GM19463 (cell line): ENCODE measurements around the gene ANKRD65.
"Not testable (repeated sequence)": the region's sequence is repeated elsewhere in the genome, so short reads cannot be mapped to it uniquely, and the experiment has no call there.

Experiments
- ATAC-seq: cut with Tn5 transposase; IDR thresholded peaks from one replicate; pipeline ENCODE4 v1.9.1; 2021; ENCODE audit warnings: mild to moderate bottlenecking, moderate library complexity; ENCODE audit not compliant: unreplicated experiment

Gene ANKRD65

GRCh38 chr1:1399187-1399871, 21.7 kb downstream of the ANKRD65 start, which contains the start of gene CCNL2:
CCNL2 (minus strand) TSS chr1:1399335; CDS start chr1:1399306, 29 bp downstream.
- peak; percentile 96 for ATAC-seq

GRCh38 chr1:1398677-1399186, 22.3 kb downstream of the ANKRD65 start:
- peak; percentile 3 for ATAC-seq

- ATAC-seq: no peak
Measured at GRCh38 chr1:1397839-1398523, 23.1 kb downstream of the ANKRD65 start.

GRCh38 chr1:1395166-1395565, 25.9 kb downstream of the ANKRD65 start:
- no peak for ATAC-seq

GRCh38 chr1:1394116-1394515, 27.0 kb downstream of the ANKRD65 start:
- no peak for ATAC-seq

GRCh38 chr1:1393428-1393827, 27.6 kb downstream of the ANKRD65 start:
- no peak for ATAC-seq

- no peak for ATAC-seq
Measured at GRCh38 chr1:1393014-1393413, 28.1 kb downstream of the ANKRD65 start.

- no peak for ATAC-seq
Measured at GRCh38 chr1:1391225-1391624, 29.9 kb downstream of the ANKRD65 start.

- no peak for ATAC-seq
Measured at GRCh38 chr1:1390675-1391074, 30.4 kb downstream of the ANKRD65 start.

- ATAC-seq: no peak
Measured at GRCh38 chr1:1388078-1388472, 33.0 kb downstream of the ANKRD65 start.

- ATAC-seq: no peak
Measured at GRCh38 chr1:1387098-1388077, 33.7 kb downstream of the ANKRD65 start.

GRCh38 chr1:1385931-1386330, 35.1 kb downstream of the ANKRD65 start:
- no peak for ATAC-seq

GRCh38 chr1:1385339-1385738, 35.7 kb downstream of the ANKRD65 start:
- not testable (repeated sequence) for ATAC-seq

GRCh38 chr1:1381294-1381693, 39.8 kb downstream of the ANKRD65 start:
- ATAC-seq: no peak

GRCh38 chr1:1380860-1381259, 40.2 kb downstream of the ANKRD65 start:
- ATAC-seq: no peak

GRCh38 chr1:1377540-1378205, 43.4 kb downstream of the ANKRD65 start:
- ATAC-seq: no peak

- ATAC-seq: no peak
Measured at GRCh38 chr1:1376551-1377226, 44.4 kb downstream of the ANKRD65 start.

- peak; percentile 88 for ATAC-seq
Measured at GRCh38 chr1:1374929-1375662, 46.0 kb downstream of the ANKRD65 start, which contains the start of gene AURKAIP1. AURKAIP1 (minus strand) TSS chr1:1375207; CDS start chr1:1374756, 451 bp downstream.

GRCh38 chr1:1374589-1374928, 46.5 kb downstream of the ANKRD65 start:
- no peak for ATAC-seq
